RWPE1 (cell line): ENCODE data around the gene MEA1.

Experiments
- CTCF ChIA-PET: fragments of 350-600 bp; sonication (Branson Sonifier 250); formaldehyde crosslinking; extraction: SDS; loops from one replicate; lab custom pipeline; 2021; lab: Yijun Ruan, JAX
- POLR2A ChIA-PET: fragments of 400-600 bp; formaldehyde crosslinking; extraction: SDS; loops from one replicate; lab custom pipeline; 2020; ENCODE audit warnings: antibody characterized with exemption; ENCODE audit not compliant: low non-redundant PET; lab: Yijun Ruan, JAX
- DNase-seq: peaks from one replicate; pipeline ENCODE4 v3.0.0; 2012; ENCODE audit warnings: low spot score
- H3K27ac ChIP-seq: fragments of 450-650 bp; 2 replicates; pipeline ENCODE4 v1.5.1; 2017
- CTCF ChIP-seq: fragments of 450-650 bp; conservative IDR thresholded peaks from 2 replicates; pipeline ENCODE4 v1.5.1; 2017; ENCODE audit warnings: low read depth, mild to moderate bottlenecking

The MEA1 gene

GRCh38 chr6:42973926-42974325 lies 39.8 kb downstream of the MEA1 start:
- TF ChIP-seq CTCF = no peak
- H3K27ac ChIP-seq = no peak overlapping the region
- no peak for DNase-seq
- ChIA-PET CTCF (no interaction called here), POLR2A (interaction anchor here (1.4 kb wide), 1 partner anchor 10 kb away, joined by 3 read pairs; no protein-coding TSS in a partner anchor)

- TF ChIP-seq CTCF = no peak
- CTCF ChIA-PET = interaction anchor here (0.6 kb wide), 1 partner anchor 1390 kb away, joined by 4 read pairs; no protein-coding TSS in a partner anchor
- H3K27ac ChIP-seq = peak overlapping the region; percentile 60
- POLR2A ChIA-PET = interaction anchor here (0.5 kb wide), 1 partner anchor 1251 kb away, joined by 3 read pairs; no protein-coding TSS in a partner anchor
- DNase-seq = no peak
Observed at GRCh38 chr6:42971746-42972327, 41.9 kb downstream of the MEA1 start.

- ChIA-PET POLR2A (interaction anchor here (0.5 kb wide), 1 partner anchor 8 kb away, joined by 6 read pairs; the partner anchor contains the start of gene PEX6), CTCF (interaction anchor here (0.6 to 0.9 kb wide), 2 partner anchors 8 to 1389 kb away, joined by 3 to 4 read pairs; no protein-coding TSS in a partner anchor)
- DNase-seq = peak; percentile 39
- TF ChIP-seq CTCF = no peak
- peak overlapping the region; percentile 60 for H3K27ac ChIP-seq
Observed at GRCh38 chr6:42970871-42971612, 42.7 kb downstream of the MEA1 start.

- DNase-seq = no peak
- no peak overlapping the region for H3K27ac ChIP-seq
- ChIA-PET CTCF (no interaction called here), POLR2A (no interaction called here)
- TF ChIP-seq CTCF = no peak
Observed at GRCh38 chr6:42969934-42970333, 43.8 kb downstream of the MEA1 start.

- H3K27ac ChIP-seq = no peak overlapping the region
- POLR2A ChIA-PET = no interaction called here
- no peak for TF ChIP-seq CTCF
- CTCF ChIA-PET = interaction anchor here (0.6 kb wide), 1 partner anchor 200 kb away, joined by 6 read pairs; no protein-coding TSS in a partner anchor
- no peak for DNase-seq
Observed at GRCh38 chr6:42969431-42969830, 44.3 kb downstream of the MEA1 start.

GRCh38 chr6:42968783-42969182 lies 45.0 kb downstream of the MEA1 start:
- no peak overlapping the region for H3K27ac ChIP-seq
- CTCF ChIA-PET = interaction anchor here (0.6 kb wide), 1 partner anchor 201 kb away, joined by 6 read pairs; no protein-coding TSS in a partner anchor
- TF ChIP-seq CTCF = no peak
- no peak for DNase-seq
- POLR2A ChIA-PET = no interaction called here
